Right renal pelvis (tissue), 4 donors: Measurements from ENCODE around the gene MED9. TPM values are rescaled to one million over a fixed set of nuclear protein-coding genes. Genes with fewer than 3 reads are reported as not detected.

Experiments
- DNase-seq, 4 donors: peaks; one replicate each; pipeline ENCODE4 v3.0.0-alpha.2; 2013; ENCODE audit warnings: low read depth in 4 of 4, low spot score in 3 of 4, missing footprints in 1 of 4
- polyA plus RNA-seq, 4 donors: library from polyadenylated mRNA; unstranded; fragments of 120-200 nt; gene quantifications; one replicate each; pipeline ENCODE4 v1.2.1, GENCODE V29; 2013; ENCODE audit not compliant: insufficient read length in 4 of 4

MED9 gene
- polyA plus RNA-seq, 4 donors: 20.9 to 23.3 (median 22.6) TPM

- DNase-seq: no peak
Measured at GRCh38 chr17:17500999-17501605, 24.3 kb downstream of the MED9 start.

GRCh38 chr17:17502741-17503565, 26.2 kb downstream of the MED9 start:
- DNase-seq: no peak

- no peak for DNase-seq
Measured at GRCh38 chr17:17503566-17504130, 26.8 kb downstream of the MED9 start.

GRCh38 chr17:17504341-17505140, 27.7 kb downstream of the MED9 start:
- no peak for DNase-seq

- no peak for DNase-seq
Measured at GRCh38 chr17:17505151-17505550, 28.4 kb downstream of the MED9 start.

GRCh38 chr17:17505610-17506171, 28.9 kb downstream of the MED9 start:
- DNase-seq: no peak

GRCh38 chr17:17506181-17506741, 29.5 kb downstream of the MED9 start:
- no peak for DNase-seq

GRCh38 chr17:17506893-17507464, 30.2 kb downstream of the MED9 start:
- no peak for DNase-seq

- no peak for DNase-seq
Measured at GRCh38 chr17:17507465-17508011, 30.7 kb downstream of the MED9 start.

- no peak for DNase-seq
Measured at GRCh38 chr17:17508019-17508535, 31.3 kb downstream of the MED9 start.

- no peak for DNase-seq
Measured at GRCh38 chr17:17508646-17509591, 32.1 kb downstream of the MED9 start.

GRCh38 chr17:17509601-17510425, 33.0 kb downstream of the MED9 start:
- no peak for DNase-seq

- DNase-seq: no peak
Measured at GRCh38 chr17:17510456-17511292, 33.9 kb downstream of the MED9 start.

- DNase-seq: no peak
Measured at GRCh38 chr17:17511293-17511741, 34.5 kb downstream of the MED9 start.

GRCh38 chr17:17511881-17512858, 35.4 kb downstream of the MED9 start:
- no peak for DNase-seq
